HepG2 (cell line): ENCODE data around the gene STRN4. TPM values are rescaled to one million over a fixed set of nuclear protein-coding genes. Genes with fewer than 3 reads are reported as not detected.

ENCODE experiments used
- AGO1 ChIP-seq: fragments of 200-400 bp; formaldehyde crosslinking; IDR thresholded peaks from 2 replicates; pipeline ENCODE4 v1.6.1; 2017; ENCODE audit warnings: mild to moderate bottlenecking, low read depth, low read length, moderate library complexity; ENCODE audit not compliant: poor library complexity, severe bottlenecking
- ARHGAP35 ChIP-seq: sonication (generic); formaldehyde crosslinking; IDR thresholded peaks from 2 replicates; pipeline ENCODE4 v1.9.0; 2022; ENCODE audit warnings: mild to moderate bottlenecking, inconsistent platforms, moderate library complexity, missing genetic modification reagents, borderline replicate concordance
- CEBPG ChIP-seq: IDR thresholded peaks from 2 replicates; pipeline ENCODE4 v1.6.1; 2016
- FOXJ3 ChIP-seq: sonication (generic); formaldehyde crosslinking; IDR thresholded peaks from 2 replicates; pipeline ENCODE4 v1.4.0; 2020; ENCODE audit warnings: missing genetic modification reagents, mild to moderate bottlenecking, borderline replicate concordance
- GLMP ChIP-seq: sonication (generic); formaldehyde crosslinking; IDR thresholded peaks from 2 replicates; pipeline ENCODE4 v1.9.0; 2021; ENCODE audit warnings: missing genetic modification reagents, mild to moderate bottlenecking, borderline replicate concordance
- IKZF4 ChIP-seq: sonication (generic); formaldehyde crosslinking; IDR thresholded peaks from 2 replicates; pipeline ENCODE4 v1.5.1; 2020; ENCODE audit warnings: borderline replicate concordance, mild to moderate bottlenecking, low read depth, missing genetic modification reagents; ENCODE audit errors: not compliant biosample characterization
- POGZ ChIP-seq: sonication (generic); formaldehyde crosslinking; IDR thresholded peaks from 2 replicates; pipeline ENCODE4 v1.4.0; 2020; ENCODE audit warnings: mild to moderate bottlenecking, missing genetic modification reagents
- RELA ChIP-seq: sonication (generic); formaldehyde crosslinking; IDR thresholded peaks from 2 replicates; pipeline ENCODE4 v1.4.0; 2020; ENCODE audit warnings: missing genetic modification reagents
- RERE ChIP-seq: IDR thresholded peaks from 2 replicates; pipeline ENCODE4 v1.6.1; 2016; ENCODE audit warnings: low read depth, missing genetic modification reagents, missing compliant biosample characterization
- SRF ChIP-seq: IDR thresholded peaks from 2 replicates; pipeline ENCODE4 v1.6.1; 2011; ENCODE audit warnings: mild to moderate bottlenecking, low read depth, low read length, moderate library complexity
- SUZ12 ChIP-seq: fragments of 150-350 bp; IDR thresholded peaks from 2 replicates; pipeline ENCODE4 v1.6.1; 2014; ENCODE audit warnings: low read depth, low read length
- TCF12 ChIP-seq, 2 experiments: fragments of 450-650 bp in 1 of 2; sonication (generic) in 1 of 2; formaldehyde crosslinking in 1 of 2; IDR thresholded peaks; 2 replicates each; pipeline versions ENCODE4 v1.6.1 to v1.8.0; 2017 to 2022; ENCODE audit warnings: antibody characterized with exemption in 1 of 2, mild to moderate bottlenecking in 1 of 2, missing genetic modification reagents in 1 of 2, moderate library complexity in 1 of 2
- TFE3 ChIP-seq: IDR thresholded peaks from 2 replicates; pipeline ENCODE4 v1.6.1; 2016
- THAP8 ChIP-seq: sonication (generic); formaldehyde crosslinking; IDR thresholded peaks from 2 replicates; pipeline ENCODE4 v1.5.1; 2020; ENCODE audit warnings: missing genetic modification reagents, mild to moderate bottlenecking, borderline replicate concordance
- ZBTB26 ChIP-seq: IDR thresholded peaks from 2 replicates; pipeline ENCODE4 v1.6.1; 2016; ENCODE audit warnings: missing compliant biosample characterization, missing genetic modification reagents, borderline replicate concordance
- ZFP36L2 ChIP-seq: sonication (generic); formaldehyde crosslinking; IDR thresholded peaks from 2 replicates; pipeline ENCODE4 v1.4.0; 2020; ENCODE audit warnings: missing genetic modification reagents
- ZNF557 ChIP-seq: sonication (generic); formaldehyde crosslinking; IDR thresholded peaks from 2 replicates; pipeline ENCODE4 v1.4.0; 2020; ENCODE audit warnings: missing genetic modification reagents
- ZNF605 ChIP-seq: sonication (generic); formaldehyde crosslinking; IDR thresholded peaks from 2 replicates; pipeline ENCODE4 v1.8.0; 2022; ENCODE audit warnings: mild to moderate bottlenecking, missing genetic modification reagents
- ZNF766 ChIP-seq: sonication (generic); formaldehyde crosslinking; IDR thresholded peaks from 2 replicates; pipeline ENCODE4 v1.5.0; 2020; ENCODE audit warnings: missing genetic modification reagents, borderline replicate concordance
- polyA plus RNA-seq, 8 experiments: library from polyadenylated mRNA; depleted of rRNA in 3 of 8; stranded (reverse) in 7 of 8; unstranded in 1 of 8; fragments of >200 nt; fragmentation: Illumina TruSeq in 4 of 8; extraction: Trizol in 4 of 8; gene quantifications; 2 replicates each; pipeline versions ENCODE4 v1.2.1 to v1.2.3, GENCODE V29; 2011 to 2016; ENCODE audit warnings: low read depth in 4 of 8, missing spikeins in 1 of 8, mixed read lengths in 1 of 8; ENCODE audit not compliant: insufficient read depth in 1 of 8
- total RNA-seq, 5 experiments: library from RNA; depleted of rRNA; stranded (reverse); fragments of >200 nt; fragmentation: Illumina TruSeq; extraction: Trizol; gene quantifications; 2 replicates each; pipeline ENCODE4 v1.2.3, GENCODE V29; 2016; ENCODE audit warnings: low read depth in 1 of 5

STRN4 gene
- total and polyA plus RNA-seq, 2 of the 13 experiments (the other 11 are each of a cell fraction or from before 2014, with no cell fraction given): 43.1 to 57.3 TPM

- TF ChIP-seq THAP8 (CRISPR knock-in tag) (no peak), POGZ (CRISPR knock-in tag) (no peak), SRF (no peak), ZNF766 (CRISPR knock-in tag) (no peak), ZBTB26 (CRISPR knock-in tag) (no peak), AGO1 (peak; percentile 30), RELA (CRISPR knock-in tag) (no peak), TFE3 (no peak), ZNF605 (no peak; the same call in 1 of the 2 replicates), ZNF557 (no peak), GLMP (CRISPR knock-in tag) (no peak), ARHGAP35 (CRISPR knock-in tag) (no peak), FOXJ3 (no peak), SUZ12 (no peak), RERE (no peak), TCF12 (IDR thresholded peaks at IDR 0.05) (no peak), TCF12 (CRISPR knock-in tag; IDR thresholded peaks at IDR 0.05) (no peak), CEBPG (CRISPR knock-in tag) (no peak), ZFP36L2 (CRISPR knock-in tag) (no peak), IKZF4 (no peak)
Measured at GRCh38 chr19:46715975-46716671, 30.1 kb downstream of the STRN4 start (continued).
